M059J (cell line): ENCODE results near the gene TTBK2. TPM values are rescaled to one million over a fixed set of nuclear protein-coding genes. Genes with fewer than 3 reads are reported as not detected.
"Not testable (repeated sequence)": the region's sequence is repeated elsewhere in the genome, so short reads cannot be mapped to it uniquely, and the experiment has no call there.

Source experiments
- DNase-seq: peaks from one replicate; pipeline ENCODE4 v3.0.0-alpha.2; 2012; ENCODE audit warnings: low read depth
- total RNA-seq: library from RNA; depleted of rRNA; stranded (reverse); fragments of >200 nt; shearing (Covaris generic); gene quantifications from 2 replicates; pipeline ENCODE4 v1.2.3, GENCODE V29; 2014

The TTBK2 gene
- total RNA-seq, 1 experiment from 2014 or later: 9.9 TPM

DNA sequence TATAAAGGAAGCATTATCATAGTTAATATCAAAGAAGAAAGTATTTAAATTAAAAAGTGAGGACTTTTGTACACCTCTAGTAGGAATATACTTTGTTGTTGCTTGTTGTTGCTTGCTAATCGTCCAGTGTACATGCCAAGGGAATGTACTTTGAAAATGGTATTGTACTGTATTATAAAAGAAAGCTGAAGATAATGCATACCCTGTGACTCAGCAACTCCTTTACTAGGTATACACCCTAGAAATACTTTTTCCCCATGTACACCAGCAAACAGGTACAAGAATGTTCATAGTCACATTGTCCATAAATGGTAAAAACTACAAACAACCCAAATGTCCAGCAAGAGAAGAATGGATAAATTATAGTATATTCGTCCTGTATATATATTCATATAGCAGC is 12.0 kb downstream of the TTBK2 start:
- DNase-seq: no peak

DNA sequence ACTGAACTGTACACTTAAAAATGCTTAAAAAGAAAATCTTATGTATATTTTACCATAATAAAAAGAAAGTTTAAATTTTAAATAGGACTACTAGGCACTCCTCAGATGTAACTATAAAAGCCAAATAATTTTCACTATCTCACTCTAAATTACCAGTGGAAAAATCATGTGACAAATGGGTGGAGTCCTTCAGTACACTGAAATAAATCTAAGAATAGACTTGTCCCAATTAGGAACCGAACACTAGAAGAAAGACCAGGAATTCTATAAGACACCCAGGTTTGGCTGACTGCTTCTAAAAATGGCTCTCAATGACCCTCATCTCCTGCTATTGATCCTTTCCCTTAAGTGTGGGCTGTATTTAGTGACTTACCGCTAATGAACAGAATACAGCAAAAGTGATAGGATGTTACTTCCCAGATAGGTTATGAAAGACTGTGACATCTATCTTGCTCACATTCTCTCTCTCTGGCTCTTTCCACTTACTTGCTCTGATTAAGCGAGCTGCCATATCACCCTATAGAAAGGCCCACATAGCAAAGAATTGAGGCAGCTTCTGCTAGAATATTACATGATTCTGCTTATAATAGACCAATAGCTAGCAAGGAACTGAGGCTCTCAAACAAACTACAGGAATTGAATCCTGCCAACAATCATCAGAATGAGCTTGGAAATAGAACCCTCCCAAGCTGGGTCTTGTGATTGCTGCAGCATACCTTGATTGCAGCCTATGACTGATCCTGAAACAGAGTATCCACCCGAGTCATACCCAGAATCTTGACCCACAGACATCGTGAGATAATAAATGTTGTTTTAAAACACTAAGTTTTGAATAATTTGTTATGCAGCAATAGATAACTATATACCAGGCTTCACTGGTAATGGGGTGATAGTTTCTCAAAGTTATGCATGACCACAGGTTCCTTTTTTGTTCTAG is 16.9 kb downstream of the TTBK2 start:
- no peak for DNase-seq

DNA sequence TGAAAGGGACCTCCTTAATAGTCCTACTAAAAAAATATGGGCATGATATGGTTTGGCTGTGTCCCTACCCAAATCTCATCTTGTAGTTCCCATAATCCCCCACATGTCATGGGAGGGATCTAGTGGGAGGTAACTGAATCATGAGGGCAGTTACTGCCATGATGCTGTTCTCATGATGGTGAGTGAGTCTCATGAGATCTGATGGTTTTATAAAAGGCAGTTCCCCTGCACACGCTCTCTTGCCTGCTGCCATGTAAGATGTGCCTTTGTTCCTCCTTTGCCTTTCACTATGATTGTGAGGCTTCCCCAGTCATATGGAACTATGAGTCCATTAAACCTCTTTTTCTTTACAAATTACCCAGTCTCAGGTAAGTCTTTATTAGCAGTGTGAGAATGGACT is 26.7 kb downstream of the TTBK2 start:
- DNase-seq: not testable (repeated sequence)

DNA sequence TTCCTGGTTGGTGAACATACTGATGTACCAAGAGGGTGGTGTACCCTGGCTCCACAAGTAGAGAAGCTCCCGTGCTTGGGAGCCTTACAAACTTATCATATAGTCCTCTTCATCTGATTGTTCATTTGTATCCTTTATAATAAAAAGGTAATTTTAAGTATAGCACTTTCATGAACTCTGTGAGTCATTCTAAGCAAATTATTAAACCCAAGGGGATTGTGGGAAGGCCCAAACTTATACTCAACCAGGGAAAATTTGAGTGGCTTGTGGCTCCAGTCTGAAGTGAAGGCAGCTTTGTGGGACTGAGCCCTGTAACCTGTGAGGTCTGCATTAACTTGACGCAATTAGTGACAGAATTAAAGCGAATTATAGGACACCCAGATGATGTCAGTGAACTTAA is 29.0 kb downstream of the TTBK2 start:
- peak; percentile 31 for DNase-seq

DNA sequence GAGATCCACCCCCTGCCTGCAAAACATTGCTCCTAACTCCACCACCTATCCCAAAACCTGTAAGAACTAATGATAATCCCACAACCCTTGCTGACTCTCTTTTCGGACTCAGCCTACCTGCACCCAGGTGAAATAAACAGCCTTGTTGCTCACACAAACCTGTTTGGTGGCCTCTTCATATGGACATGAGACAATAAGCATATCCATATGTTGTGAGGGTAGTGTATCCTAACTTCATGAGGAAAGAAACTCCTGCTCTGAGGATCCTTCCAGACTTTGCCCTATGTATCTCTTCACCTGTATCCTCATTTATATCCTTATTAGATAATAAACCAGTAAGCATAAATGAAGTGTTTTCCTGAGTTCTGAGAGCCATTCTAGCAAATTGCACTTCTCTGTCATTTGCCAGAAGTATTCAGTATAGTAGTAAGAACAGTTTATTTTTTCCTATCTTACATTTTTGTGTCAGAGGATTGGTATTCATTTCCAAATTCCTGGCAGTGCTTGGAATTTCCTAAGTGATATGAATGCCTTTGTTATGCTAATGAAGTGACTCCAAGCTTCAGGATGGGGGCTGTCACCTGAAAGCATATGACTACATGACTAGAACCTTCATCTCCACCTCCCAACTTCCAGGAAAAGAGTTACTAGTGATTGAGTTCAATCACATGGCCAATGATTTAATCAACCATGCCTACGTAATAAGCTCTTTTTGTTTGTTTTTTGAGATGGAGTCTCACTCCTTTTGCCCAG is 30.2 kb downstream of the TTBK2 start:
- peak; percentile 90 for DNase-seq

DNA sequence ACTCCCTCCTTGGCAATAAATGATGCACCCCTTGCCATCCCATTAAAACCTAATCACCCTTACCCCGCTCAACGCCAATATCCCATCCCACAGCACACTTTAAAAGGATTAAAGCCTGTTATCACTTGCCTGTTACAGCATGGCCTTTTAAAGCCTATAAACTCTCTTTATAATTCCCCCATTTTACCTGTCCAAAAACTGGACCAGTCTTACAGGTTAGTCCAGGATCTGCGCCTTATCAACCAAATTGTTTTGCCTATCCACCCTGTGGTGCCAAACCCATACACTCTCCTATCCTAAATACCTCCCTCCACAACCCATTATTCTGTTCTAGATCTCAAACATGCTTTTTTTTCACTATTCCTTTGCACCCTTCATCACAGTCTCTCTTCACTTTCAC is 33.2 kb downstream of the TTBK2 start:
- not testable (repeated sequence) for DNase-seq

DNA sequence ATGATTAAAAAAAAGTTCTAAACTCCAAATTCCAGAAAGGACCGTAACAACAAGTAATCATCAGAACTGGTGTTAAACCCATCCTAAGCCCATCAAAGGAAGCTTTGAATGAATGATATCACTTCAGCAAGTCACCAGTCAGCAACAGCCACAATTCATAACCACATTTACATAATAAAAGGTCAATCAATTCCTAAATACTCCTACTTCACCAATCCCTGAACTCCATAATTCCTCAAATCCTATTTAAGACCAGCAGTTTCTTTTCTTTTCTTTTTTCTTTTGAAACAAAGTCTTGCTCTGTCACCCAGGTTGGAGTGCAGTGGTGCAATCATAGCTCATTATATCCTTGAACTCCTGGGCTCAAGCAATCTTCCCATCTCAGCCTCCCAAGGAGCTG is 40.5 kb downstream of the TTBK2 start:
- no peak for DNase-seq

DNA sequence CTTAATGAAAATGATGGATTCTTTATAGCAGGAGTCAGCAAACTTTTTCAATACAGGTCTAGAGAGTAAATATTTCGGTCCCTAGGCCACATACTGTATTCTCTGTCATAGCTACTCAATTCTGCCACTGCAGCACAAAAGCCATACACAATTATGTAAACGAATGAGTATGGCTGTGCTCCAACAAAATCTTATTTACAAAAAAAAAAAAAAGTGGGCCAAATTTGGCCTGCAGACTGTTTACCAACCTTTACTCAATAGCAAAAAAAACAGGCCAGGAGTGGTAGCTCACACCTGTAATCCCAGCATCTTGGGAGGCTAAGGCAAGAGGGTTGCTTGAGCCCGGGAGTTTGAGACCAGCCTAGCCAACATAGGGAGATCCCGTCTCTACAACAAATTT is 41.1 kb downstream of the TTBK2 start:
- no peak for DNase-seq

DNA sequence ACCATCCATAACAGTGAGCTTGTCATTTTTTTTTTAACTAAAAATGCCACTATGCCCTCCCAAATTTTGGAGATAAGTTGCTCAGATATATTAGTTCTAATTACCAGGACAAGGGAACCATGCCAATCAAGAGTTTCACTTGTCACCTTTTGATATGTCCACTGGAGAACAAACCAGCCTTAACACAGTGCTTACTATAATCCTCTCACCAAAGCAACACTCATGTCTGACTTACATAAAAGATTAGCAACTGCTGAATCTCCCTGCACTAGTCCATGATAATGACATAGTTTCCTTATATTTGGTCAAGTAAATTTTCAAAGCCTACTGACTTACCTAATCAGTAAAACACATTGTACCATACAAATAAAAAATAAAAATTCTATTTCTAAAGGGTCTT is 44.4 kb downstream of the TTBK2 start:
- no peak for DNase-seq

DNA sequence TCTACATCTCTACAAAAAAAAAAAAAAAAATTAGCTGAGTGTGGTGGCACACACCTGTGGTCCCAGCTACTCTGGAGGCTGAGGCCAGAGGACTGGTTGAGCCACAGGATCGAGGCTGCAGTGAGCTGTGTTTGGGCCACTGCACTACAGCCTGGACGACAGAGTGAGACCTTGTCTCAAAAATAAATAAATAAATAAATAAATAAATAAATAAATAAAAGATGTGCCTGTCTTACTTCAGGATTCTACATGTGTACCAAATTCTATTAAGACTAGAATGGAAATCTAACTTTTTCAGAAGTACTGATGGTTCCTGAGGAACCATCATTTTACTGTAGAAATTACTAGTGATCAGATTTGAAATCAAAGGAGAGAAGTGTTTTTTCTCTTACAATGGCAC is 51.9 kb downstream of the TTBK2 start:
- no peak for DNase-seq

DNA sequence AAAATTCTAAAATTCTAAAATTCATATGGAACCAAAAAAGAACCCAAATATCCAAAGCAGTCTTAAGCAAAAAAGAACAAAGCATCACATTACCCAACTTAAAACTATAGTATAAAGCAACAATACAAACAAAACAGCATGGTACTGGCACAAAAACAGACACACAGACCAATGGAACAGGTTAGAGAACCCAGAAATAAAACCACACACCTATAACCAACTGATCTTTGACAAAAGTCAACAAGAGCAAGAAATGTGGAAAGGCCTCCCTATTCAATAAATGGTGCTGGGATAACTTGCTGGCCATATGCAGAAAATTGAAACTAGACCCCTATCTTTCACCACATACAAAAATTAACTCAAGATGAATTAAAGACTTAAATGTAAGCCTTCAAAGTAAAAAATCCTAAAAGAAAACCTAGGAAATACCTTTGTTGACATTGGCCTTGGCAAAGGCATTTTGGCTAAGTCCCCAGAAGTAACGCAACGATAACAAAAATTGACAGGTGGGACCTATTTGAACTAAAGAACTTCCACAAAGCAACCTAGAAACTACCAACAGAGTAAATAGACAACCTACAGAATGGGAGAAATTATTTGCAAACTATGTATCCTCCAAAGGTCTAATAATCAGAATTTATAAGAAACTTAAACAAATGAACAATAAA is 56.9 kb downstream of the TTBK2 start:
- no peak for DNase-seq

DNA sequence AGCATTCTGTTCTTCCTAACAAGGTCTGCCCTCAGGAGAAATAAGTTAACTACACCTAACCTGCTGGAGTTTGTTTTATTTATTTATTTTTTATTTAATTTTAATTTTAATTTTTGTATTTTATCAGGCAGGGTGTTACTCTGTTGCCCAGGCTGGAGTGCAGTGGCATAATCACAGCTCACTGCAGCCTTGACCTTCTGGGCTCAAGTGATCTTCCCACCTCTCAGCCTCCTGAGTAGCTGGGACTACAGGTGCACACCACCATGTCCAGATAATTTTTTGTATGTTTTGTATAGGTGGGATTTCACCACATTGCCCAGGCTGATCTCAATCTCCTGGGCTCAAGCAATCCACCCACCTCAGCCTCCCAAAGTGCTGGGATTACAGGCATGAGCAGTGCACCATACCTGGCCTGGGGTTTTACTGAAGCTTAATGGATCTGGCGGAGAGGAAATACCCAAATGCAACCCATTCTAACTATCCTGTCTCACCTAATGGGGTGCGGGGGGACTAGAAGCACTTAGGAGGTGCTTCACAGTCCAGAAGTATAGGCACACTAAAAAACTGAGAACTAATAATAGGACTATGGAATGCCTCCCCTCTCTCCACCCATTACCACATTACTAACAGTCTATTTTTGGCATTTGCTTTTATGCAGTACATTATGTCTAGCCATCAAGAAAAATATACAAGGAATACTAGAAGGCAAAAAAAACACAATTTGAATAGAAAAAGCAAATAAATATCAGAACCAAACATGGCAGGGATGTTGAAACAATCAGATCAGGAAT is 61.4 kb downstream of the TTBK2 start:
- DNase-seq: no peak

DNA sequence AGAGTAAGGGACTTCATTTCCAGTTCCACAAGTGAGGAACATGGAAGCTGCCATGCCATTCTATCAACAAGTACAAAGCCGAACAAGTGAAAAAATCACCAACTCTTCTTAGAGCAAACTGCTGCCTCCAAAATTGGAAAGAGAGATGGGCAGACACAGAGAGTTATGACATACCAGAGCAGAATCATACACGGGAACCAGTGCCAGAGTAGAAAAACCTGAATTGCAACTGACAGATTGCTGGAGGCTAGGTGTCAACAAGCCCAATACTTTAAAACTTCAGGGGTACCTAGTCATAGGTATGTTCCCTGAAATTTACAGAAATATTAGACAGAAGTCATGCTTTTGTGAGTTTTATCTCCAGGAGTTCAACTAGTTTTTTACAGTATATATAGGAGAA is 62.0 kb downstream of the TTBK2 start:
- no peak for DNase-seq

DNA sequence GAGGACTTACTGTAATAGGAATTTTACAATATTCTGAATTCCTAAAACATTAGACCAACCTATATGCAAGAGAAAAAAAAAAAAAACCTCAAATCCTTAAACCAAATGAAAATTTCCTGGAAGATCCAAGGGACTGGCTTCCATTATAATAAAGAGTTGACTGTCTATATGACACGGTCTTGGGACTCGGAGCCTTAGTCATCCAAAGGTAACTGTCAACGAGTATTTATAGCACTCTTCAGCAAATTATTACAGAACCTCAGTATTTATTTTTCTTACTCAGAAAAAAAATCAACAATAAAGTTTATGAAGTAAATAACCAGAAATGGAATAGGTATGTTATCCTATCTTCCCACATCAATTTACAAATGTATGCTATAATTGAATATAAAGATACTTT is 66.0 kb downstream of the TTBK2 start:
- DNase-seq: no peak

DNA sequence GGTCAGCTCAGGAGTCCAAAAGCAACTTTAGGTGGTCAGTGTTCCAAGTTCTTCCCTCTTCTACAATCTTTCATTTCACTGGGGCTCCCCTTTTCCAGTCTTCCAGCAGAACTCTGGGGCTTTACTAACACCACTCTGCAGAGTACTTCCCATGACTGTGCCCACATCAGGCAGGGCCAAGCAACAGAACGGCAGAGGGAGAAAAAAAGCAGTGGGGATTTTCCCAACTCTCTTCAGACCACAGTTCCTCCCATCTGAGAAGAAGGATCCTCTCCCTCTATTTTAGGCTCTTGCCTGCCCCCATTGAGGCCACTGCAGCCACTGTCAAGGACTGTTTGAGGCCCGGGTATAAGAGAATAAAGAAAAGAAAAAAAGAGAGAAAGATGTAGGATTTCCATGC is 70.7 kb downstream of the TTBK2 start:
- no peak for DNase-seq

DNA sequence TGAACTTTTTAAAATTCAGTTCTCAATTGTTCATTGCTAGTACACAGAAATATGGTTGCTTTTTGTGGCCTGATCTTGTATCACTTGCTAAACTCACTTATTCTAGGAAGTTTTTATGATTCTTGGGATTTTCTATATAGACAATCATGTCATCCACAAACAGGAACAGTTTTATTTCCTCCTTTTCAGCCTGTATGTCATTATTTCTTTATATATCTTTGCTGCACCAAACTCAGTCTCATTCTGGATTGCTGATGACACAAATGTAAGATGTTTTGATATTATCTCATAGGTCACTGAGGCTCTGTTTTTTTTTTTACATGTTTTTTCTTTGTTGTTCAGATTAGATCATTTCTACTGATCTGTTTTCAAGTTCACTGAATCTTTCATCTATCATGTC is 71.7 kb downstream of the TTBK2 start:
- DNase-seq: no peak

DNA sequence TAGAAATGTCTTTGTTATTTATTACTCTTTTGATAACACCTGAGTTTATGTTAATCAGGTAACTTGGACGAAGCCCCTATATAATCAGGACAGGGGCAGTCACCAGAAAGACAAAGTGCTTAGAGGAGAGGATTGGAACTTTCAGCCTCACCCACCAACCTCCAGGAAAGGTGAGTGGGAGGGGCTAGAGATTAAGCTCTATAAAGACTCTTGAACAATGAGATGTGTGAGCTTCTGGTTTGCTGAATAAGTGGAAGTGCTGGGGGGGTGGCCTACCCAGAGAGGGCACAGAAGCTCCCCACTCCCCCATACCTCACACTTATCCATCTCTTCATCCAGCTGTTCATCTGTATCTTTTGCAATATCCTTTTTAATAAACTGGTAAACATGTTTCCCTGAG is 73.9 kb downstream of the TTBK2 start:
- DNase-seq: no peak

DNA sequence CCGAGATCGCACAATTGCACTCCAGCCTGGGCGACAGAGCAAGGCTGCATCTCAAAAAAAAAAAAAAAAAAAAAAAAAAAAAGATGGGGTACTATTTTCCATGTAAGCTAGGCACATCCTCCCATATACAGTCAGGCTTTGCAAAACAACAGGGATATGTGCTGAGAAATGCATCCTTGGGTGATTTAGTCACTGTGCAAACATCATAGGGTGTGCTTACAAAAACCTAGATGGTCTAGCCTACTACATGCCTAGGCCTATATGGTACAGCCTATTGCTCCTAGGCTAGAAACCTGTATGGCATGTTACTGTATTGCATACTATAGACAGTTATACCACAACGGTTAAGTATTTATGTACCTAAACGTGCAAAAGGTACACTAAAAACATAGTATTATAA is 75.0 kb downstream of the TTBK2 start:
- DNase-seq: no peak

DNA sequence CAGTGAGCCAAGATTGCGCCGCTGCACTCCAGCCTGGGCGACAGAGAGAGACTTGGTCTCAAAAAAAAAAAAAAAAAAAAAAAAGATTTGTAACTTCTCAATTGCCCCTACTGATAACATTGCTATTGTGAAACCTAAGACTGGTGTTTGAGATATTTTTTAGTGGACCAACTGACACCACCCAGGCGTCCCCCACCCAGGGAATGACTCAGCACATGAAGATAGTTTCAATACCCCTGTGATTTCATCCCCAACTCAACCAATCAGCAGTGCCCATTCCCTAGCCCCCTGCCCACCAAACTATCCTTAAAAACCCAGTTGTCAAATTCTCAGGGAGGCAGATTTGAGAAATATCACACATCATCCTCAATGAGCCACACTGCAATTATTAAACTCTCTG is 76.9 kb downstream of the TTBK2 start:
- no peak for DNase-seq

DNA sequence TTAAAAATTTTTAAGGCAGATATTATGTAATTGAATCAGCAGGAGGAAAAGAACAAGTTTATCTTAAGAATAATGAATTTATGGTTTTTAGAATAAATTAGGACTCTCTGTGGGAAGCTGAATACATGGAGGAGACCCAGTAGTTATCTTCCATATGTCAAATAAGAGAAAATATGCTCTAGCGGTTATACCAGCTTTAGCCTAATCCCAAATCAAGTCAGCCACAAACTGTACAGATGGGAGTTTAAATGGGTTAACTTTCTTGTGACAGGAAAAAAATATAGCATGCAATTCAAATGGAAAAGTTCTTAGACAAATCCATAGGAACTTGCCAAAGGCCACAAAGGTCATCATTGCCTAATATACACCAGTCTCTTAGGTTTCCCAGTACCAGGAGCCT is 84.3 kb downstream of the TTBK2 start:
- DNase-seq: no peak

DNA sequence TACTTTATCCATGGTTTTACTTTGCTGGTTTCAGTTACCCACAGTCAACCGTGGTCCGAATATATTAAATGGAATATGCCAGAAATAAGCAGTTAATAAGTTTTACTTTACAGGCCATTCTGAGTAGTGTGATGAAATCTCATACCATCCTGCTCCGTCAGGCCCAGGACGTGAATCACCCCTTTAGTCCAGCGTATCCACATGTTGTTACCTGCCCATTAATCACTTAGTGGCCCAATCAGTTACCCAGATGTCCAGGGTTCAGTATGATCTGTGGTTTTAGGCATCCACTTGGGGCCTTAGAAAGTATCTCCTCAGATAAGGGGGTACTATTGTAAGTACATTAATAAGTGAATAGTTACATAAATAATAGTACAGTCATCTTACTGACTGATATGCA is 88.0 kb downstream of the TTBK2 start:
- DNase-seq: peak; percentile 78
